ENCODE measurements around the gene DPP9. TPM values are rescaled to one million over a fixed set of nuclear protein-coding genes. Genes with fewer than 3 reads are reported as not detected.

Gene DPP9
- polyA plus RNA-seq, 3 donors, result 12.6 to 23.8 (median 13.9) TPM

- H3K27me3 Mint-ChIP-seq (ENCODE audit: low read depth in 3 of 3), result peaks cover 8 to 26% (median 25%) of the 10 kb centered on the region in 3 donors
- intact Hi-C loops (cut with micrococcal nuclease), result no loop called here
Observed at GRCh38 chr19:4772566-4772965, 48.9 kb upstream of the DPP9 start.

GRCh38 chr19:4768934-4769777 is 45.5 kb upstream of the DPP9 start:
- Mint-ChIP-seq H3K27ac (no peak overlapping the region), H3K36me3 (no peaks in the 10 kb centered on the region)

More at GRCh38 chr19:4772566-4772965, 48.9 kb upstream of the DPP9 start:
- Histone ChIP-seq H3K4me1 (ENCODE audit: control insufficient read depth in 1 of 2, insufficient read depth in 2 of 2, low read length in 2 of 2) (no peaks in the 10 kb centered on the region), H3K27ac (ENCODE audit: low read depth in 1 of 2, low read length in 2 of 2) (no peak overlapping the region), H3K79me2 (ENCODE audit: insufficient read depth, low read length) (no peaks in the 10 kb centered on the region), H3K9ac (ENCODE audit: insufficient read depth, low read length, poor library complexity, severe bottlenecking) (no peak overlapping the region), H2AFZ (ENCODE audit: insufficient read depth, low read depth, low read length, poor library complexity, severe bottlenecking) (no peak overlapping the region), H3K27me3 (ENCODE audit: control insufficient read depth in 2 of 2, insufficient read depth in 2 of 2, low read length in 2 of 2) (peaks cover 0 to 3% of the 10 kb centered on the region in 2 donors), H3K4me2 (replicated peaks; ENCODE audit: extremely low read depth, low read length, poor library complexity, severe bottlenecking) (no peak overlapping the region), H4K20me1 (ENCODE audit: insufficient read depth, low read length) (no peaks in the 10 kb centered on the region), H3K4me3 (replicated peaks in 1 of 3; ENCODE audit: low read depth in 2 of 3, low read length in 3 of 3) (no peak overlapping the region), H3K9me3 (replicated peaks in 1 of 2; ENCODE audit: control insufficient read depth in 1 of 2, insufficient read depth in 1 of 2, low read length in 2 of 2) (peaks cover 0 to 4% of the 10 kb centered on the region in 2 donors), H3K36me3 (replicated peaks in 1 of 2; ENCODE audit: control insufficient read depth in 1 of 2, insufficient read depth in 2 of 2, low read length in 2 of 2) (no peaks in the 10 kb centered on the region)
- Mint-ChIP-seq H3K27ac (no peak overlapping the region), H3K4me1 (no peaks in the 10 kb centered on the region), H3K4me3 (no peak overlapping the region), H3K36me3 (no peaks in the 10 kb centered on the region), H3K9me3 (peaks cover 3 to 12% (median 7%) of the 10 kb centered on the region in 7 donors)
- no CpG with 5 or more reads among the region's 2 CpGs for WGBS (ENCODE audit: insufficient coverage)
- TF ChIP-seq, protein P1, sequence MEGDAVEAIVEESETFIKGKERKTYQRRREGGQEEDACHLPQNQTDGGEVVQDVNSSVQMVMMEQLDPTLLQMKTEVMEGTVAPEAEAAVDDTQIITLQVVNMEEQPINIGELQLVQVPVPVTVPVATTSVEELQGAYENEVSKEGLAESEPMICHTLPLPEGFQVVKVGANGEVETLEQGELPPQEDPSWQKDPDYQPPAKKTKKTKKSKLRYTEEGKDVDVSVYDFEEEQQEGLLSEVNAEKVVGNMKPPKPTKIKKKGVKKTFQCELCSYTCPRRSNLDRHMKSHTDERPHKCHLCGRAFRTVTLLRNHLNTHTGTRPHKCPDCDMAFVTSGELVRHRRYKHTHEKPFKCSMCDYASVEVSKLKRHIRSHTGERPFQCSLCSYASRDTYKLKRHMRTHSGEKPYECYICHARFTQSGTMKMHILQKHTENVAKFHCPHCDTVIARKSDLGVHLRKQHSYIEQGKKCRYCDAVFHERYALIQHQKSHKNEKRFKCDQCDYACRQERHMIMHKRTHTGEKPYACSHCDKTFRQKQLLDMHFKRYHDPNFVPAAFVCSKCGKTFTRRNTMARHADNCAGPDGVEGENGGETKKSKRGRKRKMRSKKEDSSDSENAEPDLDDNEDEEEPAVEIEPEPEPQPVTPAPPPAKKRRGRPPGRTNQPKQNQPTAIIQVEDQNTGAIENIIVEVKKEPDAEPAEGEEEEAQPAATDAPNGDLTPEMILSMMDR (IDR thresholded peaks at IDR 0.05), result no peak
- no peak for DNase-seq

More at GRCh38 chr19:4768934-4769777, 45.5 kb upstream of the DPP9 start:
- Histone ChIP-seq H3K9me3 (replicated peaks in 1 of 2; ENCODE audit: control insufficient read depth in 1 of 2, insufficient read depth in 1 of 2, low read length in 2 of 2) (peaks cover 0 to 4% of the 10 kb centered on the region in 2 donors), H3K4me1 (ENCODE audit: control insufficient read depth in 1 of 2, insufficient read depth in 2 of 2, low read length in 2 of 2) (no peaks in the 10 kb centered on the region), H3K27ac (ENCODE audit: low read depth in 1 of 2, low read length in 2 of 2) (no peak overlapping the region), H2AFZ (ENCODE audit: insufficient read depth, low read depth, low read length, poor library complexity, severe bottlenecking) (no peak overlapping the region), H3K27me3 (ENCODE audit: control insufficient read depth in 2 of 2, insufficient read depth in 2 of 2, low read length in 2 of 2) (peaks cover 0 to 3% of the 10 kb centered on the region in 2 donors), H4K20me1 (ENCODE audit: insufficient read depth, low read length) (no peaks in the 10 kb centered on the region), H3K4me2 (replicated peaks; ENCODE audit: extremely low read depth, low read length, poor library complexity, severe bottlenecking) (no peak overlapping the region), H3K36me3 (replicated peaks in 1 of 2; ENCODE audit: control insufficient read depth in 1 of 2, insufficient read depth in 2 of 2, low read length in 2 of 2) (no peaks in the 10 kb centered on the region), H3K9ac (ENCODE audit: insufficient read depth, low read length, poor library complexity, severe bottlenecking) (no peak overlapping the region), H3K79me2 (ENCODE audit: insufficient read depth, low read length) (no peaks in the 10 kb centered on the region), H3K4me3 (replicated peaks in 1 of 3; ENCODE audit: low read depth in 2 of 3, low read length in 3 of 3) (no peak overlapping the region)
- Mint-ChIP-seq H3K4me3 (peak overlapping the region in 1 of 2 donors; percentile 40), H3K27me3 (ENCODE audit: low read depth in 3 of 3) (peaks cover 4 to 27% (median 25%) of the 10 kb centered on the region in 3 donors), H3K4me1 (no peaks in the 10 kb centered on the region), H3K9me3 (peaks cover 1 to 11% (median 6%) of the 10 kb centered on the region in 7 donors)
- WGBS (ENCODE audit: insufficient coverage), result 8% methylated on average over 27 of the region's 37 CpGs
- TF ChIP-seq, protein P1 (IDR thresholded peaks at IDR 0.05), result no peak
- intact Hi-C loops (cut with micrococcal nuclease), result no loop called here
- peak; percentile 31 to 40 (median 38) for DNase-seq

Measured in CD14-positive monocyte (primary cell).